ENCODE measurements around the gene HBD. TPM values are rescaled to one million over a fixed set of nuclear protein-coding genes. Genes with fewer than 3 reads are reported as not detected.

HBD gene
- total RNA-seq, 1 experiment from 2014 or later, result not detected

GRCh38 chr11:5275369-5276110 lies 41.3 kb upstream of the HBD start:
- CTCF ChIA-PET, result no interaction called here
- intact Hi-C loops (cut with micrococcal nuclease; ENCODE audit: unreplicated experiment), result no loop called here
- no peaks in the 10 kb centered on the region for H4K20me1 ChIP-seq (ENCODE audit: insufficient read depth)
- H3K9me2 ChIP-seq (ENCODE audit: insufficient read depth), result no peaks in the 10 kb centered on the region
- no TSS peak for BruUV-seq (replicated peaks)
- POLR2A ChIA-PET (ENCODE audit: unreplicated experiment), result no interaction called here
- H3K79me2 ChIP-seq (ENCODE audit: low read depth), result no peaks in the 10 kb centered on the region
- no peak overlapping the region for H3K27ac ChIP-seq
- H3F3A ChIP-seq (ENCODE audit: insufficient read depth, low read depth), result no peaks in the 10 kb centered on the region
- no peak for DNase-seq
- no peaks in the 10 kb centered on the region for H3K36me3 ChIP-seq (ENCODE audit: low read depth)
- H2AFZ ChIP-seq, result no peak overlapping the region
- H3K4me2 ChIP-seq, result no peak overlapping the region
- TF ChIP-seq EZH2 (IDR thresholded peaks at IDR 0.05; ENCODE audit: low read depth) (no peak), CTCF (conservative IDR thresholded peaks at IDR 0.05) (no peak)
- no peak overlapping the region for H3K4me3 ChIP-seq
- no peaks in the 10 kb centered on the region for H3K27me3 ChIP-seq (ENCODE audit: insufficient read depth, low read depth)
- H3K9me3 ChIP-seq (ENCODE audit: insufficient read depth, low read depth), result no peaks in the 10 kb centered on the region
- peaks cover under 1% of the 10 kb centered on the region; the same call in 1 of the 2 replicates for H3K4me1 ChIP-seq (replicated peaks; ENCODE audit: insufficient read depth)

- BruUV-seq (replicated peaks), result no TSS peak
- intact Hi-C loops (cut with micrococcal nuclease; ENCODE audit: unreplicated experiment), result no loop called here
- CTCF ChIA-PET, result no interaction called here
- H3K79me2 ChIP-seq (ENCODE audit: low read depth), result no peaks in the 10 kb centered on the region
- H3K4me1 ChIP-seq (replicated peaks; ENCODE audit: insufficient read depth), result no peaks in the 10 kb centered on the region
- POLR2A ChIA-PET (ENCODE audit: unreplicated experiment), result no interaction called here
- no peak overlapping the region for H3K27ac ChIP-seq
- H3K36me3 ChIP-seq (ENCODE audit: low read depth), result no peaks in the 10 kb centered on the region
- H3K4me3 ChIP-seq, result no peak overlapping the region
- no peaks in the 10 kb centered on the region for H3K9me2 ChIP-seq (ENCODE audit: insufficient read depth)
- no peaks in the 10 kb centered on the region for H3K9me3 ChIP-seq (ENCODE audit: insufficient read depth, low read depth)
- no peaks in the 10 kb centered on the region for H3K27me3 ChIP-seq (ENCODE audit: insufficient read depth, low read depth)
- no peak for DNase-seq
- H4K20me1 ChIP-seq (ENCODE audit: insufficient read depth), result no peaks in the 10 kb centered on the region
- TF ChIP-seq CTCF (conservative IDR thresholded peaks at IDR 0.05), result no peak
- no peak for TF ChIP-seq EZH2 (IDR thresholded peaks at IDR 0.05; ENCODE audit: low read depth)
- H2AFZ ChIP-seq, result no peak overlapping the region; the same call in 1 of the 2 replicates
- H3K4me2 ChIP-seq, result no peak overlapping the region
- H3F3A ChIP-seq (ENCODE audit: insufficient read depth, low read depth), result no peaks in the 10 kb centered on the region
Observed at GRCh38 chr11:5274395-5274794, 40.1 kb upstream of the HBD start.

GRCh38 chr11:5272395-5273017 lies 38.2 kb upstream of the HBD start:
- H3K4me3 ChIP-seq, result no peak overlapping the region
- H2AFZ ChIP-seq, result no peak overlapping the region
- H3K9me3 ChIP-seq (ENCODE audit: insufficient read depth, low read depth), result no peaks in the 10 kb centered on the region
- no peaks in the 10 kb centered on the region for H3K36me3 ChIP-seq (ENCODE audit: low read depth)
- H3K79me2 ChIP-seq (ENCODE audit: low read depth), result no peaks in the 10 kb centered on the region
- intact Hi-C loops (cut with micrococcal nuclease; ENCODE audit: unreplicated experiment), result no loop called here
- H3F3A ChIP-seq (ENCODE audit: insufficient read depth, low read depth), result no peaks in the 10 kb centered on the region
- no peak overlapping the region for H3K27ac ChIP-seq
- TF ChIP-seq CTCF (conservative IDR thresholded peaks at IDR 0.05), result no peak
- TF ChIP-seq EZH2 (IDR thresholded peaks at IDR 0.05; ENCODE audit: low read depth), result no peak
- no peaks in the 10 kb centered on the region for H3K27me3 ChIP-seq (ENCODE audit: insufficient read depth, low read depth)
- no peak for DNase-seq
- ChIA-PET CTCF (no interaction called here), POLR2A (ENCODE audit: unreplicated experiment) (no interaction called here)
- H3K4me2 ChIP-seq, result no peak overlapping the region
- H3K4me1 ChIP-seq (replicated peaks; ENCODE audit: insufficient read depth), result no peaks in the 10 kb centered on the region
- H3K9me2 ChIP-seq (ENCODE audit: insufficient read depth), result no peaks in the 10 kb centered on the region
- BruUV-seq (replicated peaks), result no TSS peak
- H4K20me1 ChIP-seq (ENCODE audit: insufficient read depth), result no peaks in the 10 kb centered on the region

All from PC-9 (cell line).